Erythroblast (primary cell): ENCODE measurements around the gene RNF148.

Experiments used
- GATA1 ChIP-seq: IDR thresholded peaks from 2 replicates; pipeline ENCODE4 v1.6.1; 2011; ENCODE audit warnings: low read depth, mild to moderate bottlenecking, control low read depth, low read length, moderate library complexity
- POLR2A ChIP-seq: IDR thresholded peaks from 2 replicates; pipeline ENCODE4 v1.6.1; 2011; ENCODE audit warnings: mild to moderate bottlenecking, low read length

DNA sequence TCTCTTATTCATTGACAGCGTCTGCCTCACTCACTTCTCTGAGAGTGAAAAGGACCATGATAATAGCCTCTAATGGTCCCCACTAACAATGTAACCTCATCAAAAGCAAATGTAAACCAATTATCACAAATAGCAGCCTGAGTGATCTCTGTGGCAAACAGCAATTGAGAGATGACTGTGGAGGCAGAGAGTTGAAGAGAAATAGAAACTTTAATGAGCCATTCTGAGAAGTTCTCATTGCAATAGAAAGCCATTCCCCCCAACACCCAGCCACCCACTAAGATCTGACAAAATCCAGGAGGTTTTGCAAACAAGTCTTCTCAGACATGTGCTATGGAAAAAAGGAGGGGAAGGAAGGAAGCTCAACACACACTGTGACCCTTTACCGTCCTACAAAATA is 44.2 kb upstream of the RNF148 start:
- no peak for TF ChIP-seq POLR2A
- no peak for TF ChIP-seq GATA1
